RWPE2 (cell line): ENCODE data around the gene TRPC1.

ENCODE experiments used
- ATAC-seq: fragments of 200-7000 bp; cut with Tn5 transposase; 3 replicates; pipeline ENCODE4 v1.9.1; 2021; ENCODE audit warnings: low read depth
- DNase-seq: peaks from one replicate; pipeline ENCODE4 v3.0.0-alpha.2; 2020; ENCODE audit warnings: low spot score
- H3K27ac ChIP-seq: fragments of 450-650 bp; 2 replicates; pipeline ENCODE4 v1.5.1; 2017; ENCODE audit warnings: mild to moderate bottlenecking; ENCODE audit not compliant: poor library complexity, severe bottlenecking
- H3K27me3 ChIP-seq: fragments of 250-450 bp; sonication (Bioruptor Pico); 2 replicates; pipeline ENCODE4 v1.5.1; 2021; ENCODE audit warnings: mild to moderate bottlenecking, moderate library complexity; ENCODE audit not compliant: insufficient read depth, poor library complexity, severe bottlenecking
- H3K36me3 ChIP-seq: fragments of 250-450 bp; sonication (Bioruptor Pico); 2 replicates; pipeline ENCODE4 v1.5.1; 2020; ENCODE audit warnings: low read depth, mild to moderate bottlenecking, moderate library complexity
- H3K4me1 ChIP-seq: fragments of 250-450 bp; sonication (Bioruptor Pico); 2 replicates; pipeline ENCODE4 v1.5.1; 2021; ENCODE audit warnings: mild to moderate bottlenecking, moderate library complexity; ENCODE audit not compliant: insufficient read depth, poor library complexity, severe bottlenecking
- H3K4me3 ChIP-seq: fragments of 250-450 bp; sonication (Bioruptor Pico); 2 replicates; pipeline ENCODE4 v1.5.1; 2021; ENCODE audit warnings: mild to moderate bottlenecking, moderate library complexity; ENCODE audit not compliant: severe bottlenecking
- H3K9me3 ChIP-seq: fragments of 250-450 bp; sonication (Bioruptor Pico); 2 replicates; pipeline ENCODE4 v1.5.1; 2021; ENCODE audit warnings: mild to moderate bottlenecking, moderate library complexity; ENCODE audit not compliant: severe bottlenecking
- CTCF ChIP-seq: fragments of 450-650 bp; IDR thresholded peaks from one replicate; pipeline ENCODE4 v1.5.1; 2017; ENCODE audit warnings: mild to moderate bottlenecking, moderate library complexity; ENCODE audit not compliant: poor library complexity, severe bottlenecking

TRPC1 gene

GRCh38 chr3:142846779-142847577, 123.1 kb downstream of the TRPC1 start:
- H3K9me3 ChIP-seq = no peaks in the 10 kb centered on the region
- ATAC-seq = no peak
- no peak for TF ChIP-seq CTCF
- no peak for DNase-seq
- no peaks in the 10 kb centered on the region for H3K36me3 ChIP-seq
- H3K27me3 ChIP-seq = no peaks in the 10 kb centered on the region
- no peak overlapping the region for H3K27ac ChIP-seq
- H3K4me1 ChIP-seq = peaks cover 22% of the 10 kb centered on the region
- H3K4me3 ChIP-seq = no peak overlapping the region

GRCh38 chr3:142849148-142849547, 125.3 kb downstream of the TRPC1 start:
- Histone ChIP-seq H3K36me3 (no peaks in the 10 kb centered on the region), H3K27ac (no peak overlapping the region), H3K4me3 (no peak overlapping the region), H3K9me3 (no peaks in the 10 kb centered on the region), H3K4me1 (peaks cover 42% of the 10 kb centered on the region), H3K27me3 (no peaks in the 10 kb centered on the region)
- ATAC-seq = no peak
- TF ChIP-seq CTCF = no peak
- no peak for DNase-seq

- H3K27ac ChIP-seq = no peak overlapping the region
- no peaks in the 10 kb centered on the region for H3K36me3 ChIP-seq
- DNase-seq (no peak), ATAC-seq (peak; percentile 87)
- no peaks in the 10 kb centered on the region for H3K27me3 ChIP-seq
- peaks cover 43% of the 10 kb centered on the region for H3K4me1 ChIP-seq
- no peaks in the 10 kb centered on the region for H3K9me3 ChIP-seq
- no peak overlapping the region for H3K4me3 ChIP-seq
- TF ChIP-seq CTCF = no peak
Observed at GRCh38 chr3:142850395-142851023, 126.7 kb downstream of the TRPC1 start.

- Histone ChIP-seq H3K27me3 (no peaks in the 10 kb centered on the region), H3K9me3 (no peaks in the 10 kb centered on the region), H3K36me3 (no peaks in the 10 kb centered on the region), H3K4me1 (peaks cover 43% of the 10 kb centered on the region), H3K4me3 (no peak overlapping the region), H3K27ac (no peak overlapping the region)
- DNase-seq (no peak), ATAC-seq (no peak)
- no peak for TF ChIP-seq CTCF
Observed at GRCh38 chr3:142852009-142852408, 128.2 kb downstream of the TRPC1 start.
